Transverse colon (tissue), 3 donors: ENCODE measurements around the gene TOR1AIP2.

Experiments
- POLR2A ChIP-seq: fragments of 450-650 bp; IDR thresholded peaks from one replicate; pipeline ENCODE4 v1.6.1; 2016; ENCODE audit warnings: antibody characterized with exemption, mild to moderate bottlenecking, moderate library complexity
- POLR2AphosphoS5 ChIP-seq, 3 donors: sonication (generic); formaldehyde crosslinking; IDR thresholded peaks; one replicate each; pipeline ENCODE4 v1.6.1; 2016; ENCODE audit warnings: antibody characterized with exemption in 3 of 3

DNA sequence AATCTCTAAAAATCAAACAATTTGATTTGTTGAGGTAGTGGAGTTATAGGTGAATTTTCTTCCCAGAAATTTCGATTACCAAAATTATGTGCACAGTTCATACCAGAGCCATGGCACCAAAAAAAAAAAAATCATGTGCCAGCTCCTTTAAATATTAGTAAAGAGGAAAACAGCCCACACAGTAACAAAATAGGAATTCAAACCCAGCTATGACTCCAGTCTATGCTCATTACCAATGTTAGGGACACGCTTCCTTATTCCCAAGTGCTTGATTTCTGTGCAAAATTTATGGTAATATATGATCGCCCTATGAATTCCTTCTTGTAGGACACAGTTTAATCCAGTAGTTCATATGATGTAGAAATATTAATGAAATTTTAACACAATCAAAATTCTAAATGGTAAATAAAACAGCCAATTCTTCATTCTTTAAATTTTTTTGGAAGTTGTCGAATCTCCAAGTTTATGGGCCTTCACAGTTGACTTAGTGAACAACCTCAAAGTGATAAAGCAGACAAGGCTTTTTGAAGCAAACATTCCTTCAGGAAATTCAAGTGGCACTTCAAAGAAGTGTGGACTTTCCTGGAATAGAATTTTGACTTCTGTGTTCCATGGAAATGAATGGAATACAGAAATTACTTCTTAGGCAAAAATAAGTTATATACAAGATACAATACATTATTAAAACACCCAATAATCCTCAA lies 1.9 kb downstream of the TOR1AIP2 start:
- TF ChIP-seq POLR2A (no peak), POLR2AphosphoS5 (IDR thresholded peaks at IDR 0.05) (no peak)
